WTC11 (cell line): ENCODE measurements around the gene IMPDH2.

ENCODE experiments used
- ATF2 ChIP-seq: sonication (generic); formaldehyde crosslinking; IDR thresholded peaks from 2 replicates; pipeline ENCODE4 v1.8.1; 2022; ENCODE audit warnings: low read depth, missing genetic modification reagents, borderline replicate concordance
- CREM ChIP-seq: sonication (generic); formaldehyde crosslinking; IDR thresholded peaks from 2 replicates; pipeline ENCODE4 v1.8.1; 2022; ENCODE audit warnings: mild to moderate bottlenecking, missing genetic modification reagents, moderate library complexity
- KAT7 ChIP-seq: sonication (generic); formaldehyde crosslinking; IDR thresholded peaks from 2 replicates; pipeline ENCODE4 v1.8.1; 2023; ENCODE audit warnings: missing genetic modification reagents, mild to moderate bottlenecking, borderline replicate concordance
- MXD4 ChIP-seq: fragments of 250-450 bp; sonication (Bioruptor Pico); IDR thresholded peaks from 2 replicates; pipeline ENCODE4 v1.8.0; 2021; ENCODE audit warnings: mild to moderate bottlenecking, moderate library complexity, borderline replicate concordance
- TCF7 ChIP-seq: sonication (generic); formaldehyde crosslinking; IDR thresholded peaks from 2 replicates; pipeline ENCODE4 v1.8.0; 2022; ENCODE audit warnings: mild to moderate bottlenecking, low read depth, missing genetic modification reagents, moderate library complexity
- TF ChIP-seq, protein P1 (sequence below): fragments of 200-600 bp; IDR thresholded peaks from 2 replicates; pipeline ENCODE4 v1.8.0; 2022; ENCODE audit warnings: antibody characterized with exemption
- TF ChIP-seq, protein P2 (sequence below): sonication (generic); formaldehyde crosslinking; conservative IDR thresholded peaks from 2 replicates; pipeline ENCODE4 v1.8.1; 2022; ENCODE audit warnings: mild to moderate bottlenecking, missing genetic modification reagents
- TF ChIP-seq, protein P3 (sequence below): fragments of 250-450 bp; sonication (Bioruptor Pico); conservative IDR thresholded peaks from 2 replicates; pipeline ENCODE4 v1.9.0; 2021; ENCODE audit warnings: mild to moderate bottlenecking
- TF ChIP-seq, protein P4 (sequence below): sonication (generic); formaldehyde crosslinking; IDR thresholded peaks from 2 replicates; pipeline ENCODE4 v1.8.1; 2022; ENCODE audit warnings: missing genetic modification reagents, borderline replicate concordance
- TF ChIP-seq, protein P5 (sequence below): sonication (generic); formaldehyde crosslinking; conservative IDR thresholded peaks from 2 replicates; pipeline ENCODE4 v1.8.1; 2023; ENCODE audit warnings: mild to moderate bottlenecking, low read depth, missing genetic modification reagents, moderate library complexity
- TF ChIP-seq, protein P6 (sequence below): sonication (generic); formaldehyde crosslinking; IDR thresholded peaks from 2 replicates; pipeline ENCODE4 v1.8.0; 2022; ENCODE audit warnings: mild to moderate bottlenecking, missing genetic modification reagents

DNA sequence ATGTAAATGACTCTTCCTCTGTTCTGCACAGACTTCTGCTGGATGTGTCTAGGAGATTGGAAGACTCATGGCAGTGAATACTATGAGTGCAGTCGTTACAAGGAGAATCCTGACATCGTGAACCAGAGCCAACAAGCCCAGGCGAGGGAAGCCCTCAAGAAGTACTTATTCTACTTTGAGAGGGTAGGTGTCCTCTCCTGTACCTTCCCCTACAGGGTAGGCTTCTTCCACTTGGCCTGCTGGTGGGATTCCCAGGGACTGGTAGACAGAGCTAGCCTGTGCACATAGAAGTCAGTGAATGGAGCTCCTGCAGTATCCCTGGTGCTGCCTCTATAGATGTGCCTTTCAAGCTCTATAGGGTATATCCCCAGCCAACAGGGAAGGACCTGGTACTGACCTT, 49.7 kb downstream of the IMPDH2 start:
- TF ChIP-seq KAT7: no peak
- TF ChIP-seq, protein P1, sequence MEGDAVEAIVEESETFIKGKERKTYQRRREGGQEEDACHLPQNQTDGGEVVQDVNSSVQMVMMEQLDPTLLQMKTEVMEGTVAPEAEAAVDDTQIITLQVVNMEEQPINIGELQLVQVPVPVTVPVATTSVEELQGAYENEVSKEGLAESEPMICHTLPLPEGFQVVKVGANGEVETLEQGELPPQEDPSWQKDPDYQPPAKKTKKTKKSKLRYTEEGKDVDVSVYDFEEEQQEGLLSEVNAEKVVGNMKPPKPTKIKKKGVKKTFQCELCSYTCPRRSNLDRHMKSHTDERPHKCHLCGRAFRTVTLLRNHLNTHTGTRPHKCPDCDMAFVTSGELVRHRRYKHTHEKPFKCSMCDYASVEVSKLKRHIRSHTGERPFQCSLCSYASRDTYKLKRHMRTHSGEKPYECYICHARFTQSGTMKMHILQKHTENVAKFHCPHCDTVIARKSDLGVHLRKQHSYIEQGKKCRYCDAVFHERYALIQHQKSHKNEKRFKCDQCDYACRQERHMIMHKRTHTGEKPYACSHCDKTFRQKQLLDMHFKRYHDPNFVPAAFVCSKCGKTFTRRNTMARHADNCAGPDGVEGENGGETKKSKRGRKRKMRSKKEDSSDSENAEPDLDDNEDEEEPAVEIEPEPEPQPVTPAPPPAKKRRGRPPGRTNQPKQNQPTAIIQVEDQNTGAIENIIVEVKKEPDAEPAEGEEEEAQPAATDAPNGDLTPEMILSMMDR: no peak
- TF ChIP-seq, protein P2, sequence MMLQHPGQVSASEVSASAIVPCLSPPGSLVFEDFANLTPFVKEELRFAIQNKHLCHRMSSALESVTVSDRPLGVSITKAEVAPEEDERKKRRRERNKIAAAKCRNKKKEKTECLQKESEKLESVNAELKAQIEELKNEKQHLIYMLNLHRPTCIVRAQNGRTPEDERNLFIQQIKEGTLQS (CRISPR knock-in tag): no peak
- TF ChIP-seq, protein P3, sequence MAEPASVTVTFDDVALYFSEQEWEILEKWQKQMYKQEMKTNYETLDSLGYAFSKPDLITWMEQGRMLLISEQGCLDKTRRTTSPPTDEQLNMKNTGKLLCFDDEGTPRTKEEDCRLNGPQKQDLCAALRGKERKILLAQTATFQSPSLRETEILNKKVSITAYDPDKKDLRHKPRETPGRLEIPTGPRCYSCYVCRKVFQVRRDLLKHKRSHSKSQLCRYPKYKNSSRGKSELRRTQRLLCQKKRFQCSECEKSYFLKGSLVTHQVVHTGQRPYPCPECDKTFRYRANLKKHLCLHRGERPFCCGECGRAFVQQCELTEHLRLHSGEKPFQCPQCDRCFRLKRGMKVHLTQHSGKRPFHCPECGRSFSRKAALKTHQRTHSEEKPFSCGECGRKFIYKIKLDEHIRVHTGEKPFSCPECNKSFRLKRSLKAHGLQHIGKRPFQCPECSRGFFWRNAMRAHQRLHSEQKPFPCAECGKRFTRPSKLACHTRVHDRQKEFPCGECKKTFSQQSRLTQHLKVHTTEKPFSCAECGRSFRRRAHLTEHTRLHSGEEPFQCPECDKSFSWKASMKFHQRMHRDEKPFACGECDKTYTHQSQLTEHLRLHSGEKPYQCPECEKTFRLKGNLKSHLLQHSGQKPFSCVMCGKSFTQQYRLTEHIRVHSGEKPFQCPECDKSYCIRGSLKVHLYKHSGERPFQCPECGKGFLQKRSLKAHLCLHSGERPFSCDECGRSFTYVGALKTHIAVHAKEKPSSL: no peak
- no peak for TF ChIP-seq ATF2
- no peak for TF ChIP-seq TCF7 (CRISPR knock-in tag)
- TF ChIP-seq, protein P4, sequence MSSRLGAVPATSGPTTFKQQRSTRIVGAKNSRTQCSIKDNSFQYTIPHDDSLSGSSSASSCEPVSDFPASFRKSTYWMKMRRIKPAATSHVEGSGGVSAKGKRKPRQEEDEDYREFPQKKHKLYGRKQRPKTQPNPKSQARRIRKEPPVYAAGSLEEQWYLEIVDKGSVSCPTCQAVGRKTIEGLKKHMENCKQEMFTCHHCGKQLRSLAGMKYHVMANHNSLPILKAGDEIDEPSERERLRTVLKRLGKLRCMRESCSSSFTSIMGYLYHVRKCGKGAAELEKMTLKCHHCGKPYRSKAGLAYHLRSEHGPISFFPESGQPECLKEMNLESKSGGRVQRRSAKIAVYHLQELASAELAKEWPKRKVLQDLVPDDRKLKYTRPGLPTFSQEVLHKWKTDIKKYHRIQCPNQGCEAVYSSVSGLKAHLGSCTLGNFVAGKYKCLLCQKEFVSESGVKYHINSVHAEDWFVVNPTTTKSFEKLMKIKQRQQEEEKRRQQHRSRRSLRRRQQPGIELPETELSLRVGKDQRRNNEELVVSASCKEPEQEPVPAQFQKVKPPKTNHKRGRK: no peak
- no peak for TF ChIP-seq CREM (CRISPR knock-in tag)
- TF ChIP-seq, protein P5, sequence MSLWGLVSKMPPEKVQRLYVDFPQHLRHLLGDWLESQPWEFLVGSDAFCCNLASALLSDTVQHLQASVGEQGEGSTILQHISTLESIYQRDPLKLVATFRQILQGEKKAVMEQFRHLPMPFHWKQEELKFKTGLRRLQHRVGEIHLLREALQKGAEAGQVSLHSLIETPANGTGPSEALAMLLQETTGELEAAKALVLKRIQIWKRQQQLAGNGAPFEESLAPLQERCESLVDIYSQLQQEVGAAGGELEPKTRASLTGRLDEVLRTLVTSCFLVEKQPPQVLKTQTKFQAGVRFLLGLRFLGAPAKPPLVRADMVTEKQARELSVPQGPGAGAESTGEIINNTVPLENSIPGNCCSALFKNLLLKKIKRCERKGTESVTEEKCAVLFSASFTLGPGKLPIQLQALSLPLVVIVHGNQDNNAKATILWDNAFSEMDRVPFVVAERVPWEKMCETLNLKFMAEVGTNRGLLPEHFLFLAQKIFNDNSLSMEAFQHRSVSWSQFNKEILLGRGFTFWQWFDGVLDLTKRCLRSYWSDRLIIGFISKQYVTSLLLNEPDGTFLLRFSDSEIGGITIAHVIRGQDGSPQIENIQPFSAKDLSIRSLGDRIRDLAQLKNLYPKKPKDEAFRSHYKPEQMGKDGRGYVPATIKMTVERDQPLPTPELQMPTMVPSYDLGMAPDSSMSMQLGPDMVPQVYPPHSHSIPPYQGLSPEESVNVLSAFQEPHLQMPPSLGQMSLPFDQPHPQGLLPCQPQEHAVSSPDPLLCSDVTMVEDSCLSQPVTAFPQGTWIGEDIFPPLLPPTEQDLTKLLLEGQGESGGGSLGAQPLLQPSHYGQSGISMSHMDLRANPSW (CRISPR knock-in tag): no peak
- TF ChIP-seq, protein P6, sequence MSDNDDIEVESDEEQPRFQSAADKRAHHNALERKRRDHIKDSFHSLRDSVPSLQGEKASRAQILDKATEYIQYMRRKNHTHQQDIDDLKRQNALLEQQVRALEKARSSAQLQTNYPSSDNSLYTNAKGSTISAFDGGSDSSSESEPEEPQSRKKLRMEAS (CRISPR knock-in tag): no peak
- TF ChIP-seq MXD4 (CRISPR knock-in tag): no peak
